GM12875 (cell line): Measurements from ENCODE around the gene DPP6.

ENCODE experiments used
- H3K4me3 ChIP-seq: one replicate; pipeline ENCODE4 v1.5.1; 2011; ENCODE audit warnings: low read depth, low read length, control low read depth
- TF ChIP-seq, protein P1 (sequence below): IDR thresholded peaks from 2 replicates; pipeline ENCODE4 v1.5.1; 2011; ENCODE audit warnings: low read depth, mild to moderate bottlenecking, control low read depth, inconsistent platforms, low read length, moderate library complexity, borderline replicate concordance; ENCODE audit not compliant: insufficient read depth

Gene DPP6

DNA sequence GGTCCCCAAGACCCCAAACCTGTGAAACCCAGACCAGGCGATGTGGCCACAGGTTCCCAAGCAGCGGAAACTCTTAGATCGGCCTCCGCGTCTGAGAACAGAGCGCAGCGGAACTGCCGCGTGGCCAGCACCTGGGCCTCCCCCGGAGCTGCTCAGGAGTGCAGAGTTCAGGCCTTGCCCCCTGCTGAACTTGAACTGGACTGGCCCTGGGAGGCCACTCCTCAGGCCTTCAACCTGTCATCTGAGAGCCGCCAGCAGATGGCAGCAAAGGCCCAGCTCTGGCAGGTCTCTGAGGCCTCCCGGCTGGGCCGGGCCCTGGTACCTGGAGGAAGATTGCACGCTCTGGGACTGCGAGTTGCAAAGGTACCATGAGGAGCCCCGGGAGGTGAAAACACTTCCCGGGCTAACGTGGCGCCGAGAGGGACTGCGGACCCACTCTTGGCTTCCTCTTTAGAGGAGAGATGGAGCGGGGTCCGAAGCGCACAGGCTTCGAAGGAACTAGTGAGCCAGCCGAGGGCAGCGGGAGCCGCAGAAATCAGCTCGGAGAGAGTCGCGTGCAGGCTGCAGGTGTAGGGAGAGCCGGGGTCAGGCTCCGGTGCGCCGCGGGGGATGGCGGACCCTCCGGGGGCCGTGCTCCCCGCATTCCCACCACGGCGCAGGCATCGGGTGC is 861.6 kb downstream of the DPP6 start:
- TF ChIP-seq, protein P1, sequence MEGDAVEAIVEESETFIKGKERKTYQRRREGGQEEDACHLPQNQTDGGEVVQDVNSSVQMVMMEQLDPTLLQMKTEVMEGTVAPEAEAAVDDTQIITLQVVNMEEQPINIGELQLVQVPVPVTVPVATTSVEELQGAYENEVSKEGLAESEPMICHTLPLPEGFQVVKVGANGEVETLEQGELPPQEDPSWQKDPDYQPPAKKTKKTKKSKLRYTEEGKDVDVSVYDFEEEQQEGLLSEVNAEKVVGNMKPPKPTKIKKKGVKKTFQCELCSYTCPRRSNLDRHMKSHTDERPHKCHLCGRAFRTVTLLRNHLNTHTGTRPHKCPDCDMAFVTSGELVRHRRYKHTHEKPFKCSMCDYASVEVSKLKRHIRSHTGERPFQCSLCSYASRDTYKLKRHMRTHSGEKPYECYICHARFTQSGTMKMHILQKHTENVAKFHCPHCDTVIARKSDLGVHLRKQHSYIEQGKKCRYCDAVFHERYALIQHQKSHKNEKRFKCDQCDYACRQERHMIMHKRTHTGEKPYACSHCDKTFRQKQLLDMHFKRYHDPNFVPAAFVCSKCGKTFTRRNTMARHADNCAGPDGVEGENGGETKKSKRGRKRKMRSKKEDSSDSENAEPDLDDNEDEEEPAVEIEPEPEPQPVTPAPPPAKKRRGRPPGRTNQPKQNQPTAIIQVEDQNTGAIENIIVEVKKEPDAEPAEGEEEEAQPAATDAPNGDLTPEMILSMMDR = peak; percentile 91
- no peak overlapping the region for H3K4me3 ChIP-seq

DNA sequence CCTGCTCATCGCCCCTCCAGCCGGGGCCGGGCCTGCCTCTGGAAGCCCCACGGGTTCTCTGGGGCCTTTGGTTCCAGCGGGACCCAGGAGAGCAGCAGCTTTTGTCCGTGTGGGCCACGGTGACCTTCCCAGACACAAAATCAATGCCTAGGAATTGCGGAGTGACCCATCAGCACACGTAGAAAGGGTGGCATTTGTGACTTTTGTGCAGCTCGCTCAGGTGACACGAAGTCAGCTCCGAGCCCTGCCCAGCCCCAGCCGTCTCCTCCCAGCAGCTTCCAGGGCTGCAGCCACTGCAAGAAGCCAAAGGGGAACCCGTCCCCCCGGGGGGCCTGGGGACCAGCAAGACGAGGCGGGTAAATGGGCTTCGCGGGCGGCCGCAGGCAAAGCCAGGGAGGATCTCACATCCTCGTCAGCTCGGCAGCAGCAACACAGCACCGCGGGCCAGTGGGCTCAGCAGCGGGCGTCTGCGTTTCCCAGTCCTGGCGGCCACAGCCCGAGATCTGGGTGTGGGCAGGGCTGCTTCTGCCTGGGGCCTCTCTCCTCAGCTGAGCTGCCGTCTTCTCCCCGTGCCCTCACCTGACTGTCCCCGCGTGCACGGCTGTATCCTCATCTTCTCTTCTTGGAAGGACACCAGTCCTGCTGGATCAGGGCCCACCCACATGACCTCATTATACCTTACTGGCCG is 862.3 kb downstream of the DPP6 start:
- TF ChIP-seq, protein P1 = no peak

DNA sequence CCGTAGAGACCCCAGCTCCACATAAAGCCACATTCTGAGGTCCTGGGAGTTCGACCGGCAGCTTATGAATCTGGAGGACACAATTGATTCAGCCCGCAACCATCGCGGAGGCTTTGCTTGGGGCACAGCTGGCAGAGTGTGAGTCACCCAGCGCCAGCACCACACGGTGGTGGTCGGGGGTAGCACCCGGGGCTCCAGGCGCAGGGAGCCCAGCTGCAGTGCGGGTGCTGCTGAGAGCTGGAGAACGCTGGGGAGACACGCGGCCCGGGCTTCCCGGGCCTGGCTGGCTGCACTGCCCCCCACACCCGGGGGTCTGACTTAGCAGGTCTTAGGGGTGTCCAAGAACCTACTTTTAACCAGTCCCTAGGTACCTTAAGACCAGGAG is 862.8 kb downstream of the DPP6 start:
- TF ChIP-seq, protein P1 = no peak
- no peak overlapping the region for H3K4me3 ChIP-seq

More for the DNA sequence above, 862.3 kb downstream of the DPP6 start:
- H3K4me3 ChIP-seq = no peak overlapping the region

DNA sequence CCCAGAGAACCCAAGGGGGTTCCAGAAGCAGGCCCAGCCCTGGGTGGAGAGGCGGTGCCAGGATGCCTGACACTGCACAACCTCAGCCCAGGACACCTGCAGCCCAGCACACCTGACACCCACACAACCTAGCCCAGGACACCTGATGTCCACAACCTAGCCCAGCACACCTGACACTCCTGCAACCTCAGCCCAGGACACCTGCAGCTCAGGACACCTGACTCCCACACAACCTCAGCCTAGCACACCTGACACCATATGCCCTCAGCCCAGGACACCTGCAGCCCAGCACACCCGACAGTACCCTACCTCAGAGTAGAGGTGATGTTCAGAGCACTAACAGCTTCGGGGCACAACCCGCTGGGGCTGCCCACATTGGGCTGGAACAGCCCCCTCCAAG is 863.4 kb downstream of the DPP6 start:
- no peak overlapping the region for H3K4me3 ChIP-seq
- TF ChIP-seq, protein P1 = no peak

DNA sequence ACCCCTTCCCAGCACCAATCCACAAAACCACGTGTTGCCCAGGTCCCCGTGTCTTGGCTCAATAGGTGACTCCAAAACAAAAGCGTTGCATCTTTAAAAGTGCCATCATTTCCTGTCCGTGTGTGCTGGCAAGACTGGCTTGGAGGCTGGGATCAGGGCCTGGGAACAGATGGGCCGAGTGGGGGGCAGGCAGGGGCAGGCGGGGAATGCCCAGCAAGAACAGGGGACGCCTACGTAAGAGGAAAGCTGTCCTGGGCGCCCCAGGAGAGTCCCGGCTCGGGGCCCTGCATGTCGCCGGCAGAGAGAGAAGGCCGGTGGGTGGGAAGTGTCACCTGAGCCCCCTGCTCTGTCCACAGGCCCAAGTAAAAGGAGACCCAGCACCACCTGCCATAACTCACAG is 864.2 kb downstream of the DPP6 start:
- H3K4me3 ChIP-seq = no peak overlapping the region
- TF ChIP-seq, protein P1 = no peak

DNA sequence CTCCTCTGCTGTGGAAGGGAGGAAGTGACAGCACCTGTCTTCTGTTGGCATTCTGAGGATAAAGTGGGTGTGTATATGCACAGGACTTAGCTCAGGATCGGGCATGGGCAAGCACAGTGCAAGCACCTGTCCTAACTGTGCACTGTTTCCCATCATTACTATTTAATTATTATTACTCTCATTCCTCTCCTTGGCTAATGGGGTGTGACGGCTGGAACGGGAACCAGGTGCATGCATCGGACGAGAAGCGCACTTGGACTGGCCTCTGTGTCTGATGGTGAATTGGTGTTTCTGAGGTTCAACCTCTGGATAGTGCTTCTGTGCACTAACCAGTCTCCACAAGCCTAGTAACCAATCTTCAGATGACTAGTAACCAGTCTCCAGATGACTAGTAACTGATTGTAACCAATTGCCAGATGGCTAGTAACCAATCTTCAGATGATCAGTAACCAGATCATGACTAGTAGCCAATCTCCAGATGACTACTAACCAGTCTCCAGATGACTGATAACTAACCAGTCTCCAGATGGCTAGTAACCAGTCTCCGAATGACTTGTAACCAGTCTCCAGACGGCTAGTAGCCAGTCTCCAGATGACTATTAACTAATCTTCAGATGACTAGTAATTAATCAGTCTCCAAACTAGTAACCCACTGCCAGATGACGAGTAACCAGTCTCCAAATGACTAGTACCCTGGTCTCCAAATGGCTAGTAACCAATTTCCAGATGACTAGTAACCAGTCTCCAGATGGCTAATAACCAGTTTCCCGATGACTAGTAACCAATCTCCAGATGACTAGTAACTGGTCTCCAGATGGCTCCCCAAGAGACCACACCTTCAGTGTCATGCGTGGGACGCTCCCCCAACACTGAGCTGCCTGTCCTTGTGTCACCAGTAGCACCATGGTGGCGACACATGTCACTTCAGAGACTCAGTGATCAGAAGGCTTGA is 864.9 kb downstream of the DPP6 start:
- no peak overlapping the region for H3K4me3 ChIP-seq
- TF ChIP-seq, protein P1 = no peak

DNA sequence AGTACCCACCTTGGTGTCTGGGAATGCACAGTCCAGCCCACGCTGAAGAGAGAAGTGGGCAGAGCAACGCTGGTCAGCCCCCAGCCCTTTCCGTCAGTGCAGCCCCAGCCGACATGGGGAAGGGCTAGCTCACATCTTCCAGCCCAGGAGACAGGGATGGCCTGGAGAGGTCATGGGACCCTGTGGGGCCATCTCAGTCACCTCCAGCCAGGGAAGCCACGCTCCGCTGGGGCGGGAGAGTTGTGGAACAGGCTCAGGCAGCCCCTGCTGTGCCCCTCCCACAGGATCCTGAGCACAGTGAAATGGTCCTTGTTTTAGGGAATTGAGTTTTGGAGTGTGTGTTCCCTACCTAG is 865.6 kb downstream of the DPP6 start:
- TF ChIP-seq, protein P1 = no peak
- H3K4me3 ChIP-seq = no peak overlapping the region
